Stimulated activated CD4-positive, alpha-beta T cell treated with anti-CD3 and anti-CD28 coated beads, Interleukin-2, amount 100 ng/mL, for 4 hours (primary cell): ENCODE data around the gene ZCCHC24.

ENCODE experiments used
- DNase-seq: peaks from one replicate; pipeline ENCODE4 v3.0.0-alpha.2; 2020; ENCODE audit warnings: low read depth

ZCCHC24 gene

DNA sequence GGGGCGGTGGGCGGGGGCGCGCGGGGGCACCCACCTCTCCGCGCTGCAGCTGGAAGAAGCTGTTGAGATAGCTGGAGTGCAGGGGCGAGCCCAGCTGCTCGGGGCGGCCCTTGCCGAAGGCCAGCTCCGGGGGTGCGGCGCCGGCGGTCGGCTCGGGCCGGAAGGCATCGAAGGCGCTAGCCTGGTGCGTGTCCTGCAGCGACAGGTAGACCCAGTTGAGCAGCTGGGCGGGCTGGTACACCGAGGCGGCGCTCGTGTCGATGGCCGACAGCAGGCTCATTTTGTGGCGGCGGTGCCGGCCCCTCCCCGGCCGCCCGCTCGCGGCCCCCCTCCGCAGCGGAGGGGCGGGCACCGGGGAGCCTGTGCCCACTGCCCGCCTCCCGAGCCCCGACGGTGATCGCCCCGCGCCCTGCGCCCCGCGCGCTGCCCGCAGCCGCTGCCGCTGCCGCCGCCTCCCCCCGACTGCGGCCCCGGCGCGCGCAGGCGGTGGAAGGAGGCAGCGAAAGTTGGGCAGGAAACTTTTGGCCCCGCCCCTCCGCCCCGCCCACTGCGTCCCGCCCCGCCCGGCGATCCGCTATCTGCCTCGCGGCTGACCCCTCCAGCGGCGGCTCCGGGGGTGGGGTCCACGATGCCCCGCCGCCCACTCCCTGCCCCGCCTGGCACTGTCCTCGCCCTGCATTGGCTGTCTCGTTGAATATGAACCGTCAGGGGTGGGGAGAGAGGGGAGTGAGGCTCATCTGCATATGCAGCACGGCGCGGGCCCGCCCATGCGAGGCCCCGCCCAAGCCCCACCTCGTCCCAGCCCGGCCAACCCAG is at the start of gene ZCCHC24:
Gene ZCCHC24 (minus strand): TSS at position 464 of the 816 bp plus-strand sequence. CDS start 184 bp downstream, at position 280.
- DNase-seq: peak; percentile 87

DNA sequence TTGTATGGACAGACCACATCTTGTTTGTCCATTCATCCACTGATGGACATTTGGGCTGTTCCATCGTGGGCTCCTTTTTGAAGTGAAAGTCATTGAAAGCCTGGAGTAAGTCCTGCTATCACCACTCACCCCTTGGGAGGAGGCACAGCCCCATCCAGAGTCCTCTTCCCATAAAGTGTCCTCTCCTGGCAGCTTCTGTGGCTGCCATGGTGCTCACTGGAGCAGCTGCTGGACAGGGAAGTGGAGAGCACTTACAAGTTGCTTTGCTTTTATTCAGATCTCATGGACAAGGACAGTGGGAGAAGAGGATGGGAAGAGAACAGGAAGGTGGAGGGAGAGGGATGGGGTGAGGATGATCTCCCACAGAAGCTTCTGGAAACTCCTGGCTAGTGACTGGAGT is 48.4 kb upstream of the ZCCHC24 start:
- no peak for DNase-seq

DNA sequence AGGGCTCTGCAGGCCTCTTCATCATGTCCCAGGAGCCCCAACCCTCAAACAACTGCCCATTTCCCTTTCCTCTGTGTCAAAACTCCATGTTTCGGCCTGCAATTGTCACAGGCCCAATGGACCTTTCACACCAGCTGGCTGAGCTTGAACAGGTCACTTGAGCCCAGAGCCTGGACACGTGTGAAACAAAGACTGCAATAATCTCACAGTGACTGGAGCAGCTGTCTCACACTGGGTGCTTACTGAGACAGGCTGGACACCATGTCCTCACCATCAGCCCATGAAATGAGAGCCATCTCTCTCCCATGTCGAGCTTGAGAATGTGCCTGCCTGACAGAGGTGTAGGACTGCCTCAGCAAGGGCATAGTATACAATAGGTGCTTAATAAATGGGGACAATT is 47.4 kb upstream of the ZCCHC24 start:
- DNase-seq: no peak

DNA sequence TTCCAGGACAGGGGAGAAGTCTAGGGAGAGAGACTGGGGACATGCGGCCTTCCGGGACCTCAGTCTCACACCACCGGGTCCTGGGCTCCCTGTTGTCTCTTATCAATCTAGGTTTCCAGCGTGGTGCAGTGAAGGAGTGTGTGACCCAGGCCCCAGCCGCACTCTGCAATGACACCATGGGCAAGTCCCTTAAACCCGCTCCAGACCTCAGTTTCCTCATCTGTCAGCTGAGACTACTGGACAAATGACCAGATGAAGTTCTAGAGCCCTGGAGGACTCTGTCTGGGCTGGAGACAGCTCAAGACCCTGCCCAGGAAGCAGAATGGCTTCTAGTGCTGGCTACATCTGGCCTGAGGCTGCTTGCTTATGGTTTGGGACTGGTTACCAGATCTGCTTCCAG is 46.8 kb upstream of the ZCCHC24 start:
- no peak for DNase-seq

- DNase-seq: no peak
Observed at GRCh38 chr10:79491143-79491835, 45.9 kb upstream of the ZCCHC24 start.

DNA sequence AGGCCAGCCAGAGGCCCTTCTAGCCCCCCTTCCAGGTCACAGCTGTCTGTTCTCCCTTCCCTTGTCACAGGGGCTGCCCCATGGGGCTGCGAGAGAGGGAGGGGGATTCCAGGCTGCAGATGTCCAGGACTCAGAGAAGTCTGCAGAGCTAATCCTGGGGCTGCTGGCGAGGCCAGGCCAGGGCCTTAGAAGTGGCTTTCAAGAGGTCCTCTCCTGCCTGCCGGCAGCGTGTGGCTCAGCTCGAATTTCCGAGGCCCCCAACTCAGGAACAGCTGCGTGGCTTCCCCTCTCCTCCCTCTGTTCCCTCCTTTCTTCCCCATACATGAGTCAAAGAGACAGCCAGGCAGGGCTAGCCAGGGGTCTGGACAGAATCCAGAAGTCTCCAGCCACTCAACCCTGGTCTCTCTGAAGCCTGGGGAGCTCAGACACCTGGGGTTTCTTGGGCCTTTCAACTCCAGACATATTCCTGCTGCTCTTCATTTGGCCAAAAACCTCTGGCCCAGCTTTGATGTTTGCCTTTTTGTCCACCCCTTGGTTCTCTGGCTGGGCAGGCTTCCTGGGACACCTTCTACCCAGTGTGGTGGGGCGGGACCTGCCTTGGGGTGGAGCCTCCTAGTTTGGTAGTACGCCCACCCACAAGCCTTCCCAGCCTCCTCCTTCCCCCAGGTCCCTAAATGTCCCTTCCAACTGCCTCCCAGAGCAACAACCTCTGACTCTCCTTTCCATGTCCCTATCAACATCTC is 45.1 kb upstream of the ZCCHC24 start:
- DNase-seq: no peak

GRCh38 chr10:79488870-79489269 is 43.4 kb upstream of the ZCCHC24 start:
- DNase-seq: no peak

GRCh38 chr10:79488336-79488735 is 42.9 kb upstream of the ZCCHC24 start:
- no peak for DNase-seq

- DNase-seq: no peak
Observed at GRCh38 chr10:79487296-79488194, 42.1 kb upstream of the ZCCHC24 start.

- DNase-seq: no peak
Observed at GRCh38 chr10:79484476-79484875, 39.1 kb upstream of the ZCCHC24 start.

- no peak for DNase-seq
Observed at GRCh38 chr10:79483948-79484347, 38.5 kb upstream of the ZCCHC24 start.

DNA sequence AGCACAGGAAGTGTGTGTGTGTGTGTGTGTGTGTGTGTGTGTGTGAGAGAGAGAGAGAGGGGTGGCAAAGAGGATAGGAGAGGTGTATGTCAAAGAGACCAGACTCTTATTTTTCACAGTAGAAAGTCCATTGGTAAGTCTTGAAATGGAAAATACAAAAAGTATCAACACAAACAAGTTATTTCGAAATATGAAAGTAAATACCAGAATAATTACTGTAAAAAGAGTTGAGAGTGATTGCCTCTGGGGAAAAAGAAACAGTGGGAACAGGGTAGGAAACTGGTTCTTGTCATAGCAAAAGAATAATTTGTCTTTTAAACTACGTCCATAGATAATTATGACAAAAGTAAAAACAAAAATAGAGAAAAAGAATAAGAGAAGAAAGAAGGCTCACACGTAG is 37.9 kb upstream of the ZCCHC24 start:
- DNase-seq: no peak

GRCh38 chr10:79482741-79483140 is 37.3 kb upstream of the ZCCHC24 start:
- DNase-seq: no peak

- DNase-seq: no peak
Observed at GRCh38 chr10:79482304-79482703, 36.9 kb upstream of the ZCCHC24 start.

- DNase-seq: no peak
Observed at GRCh38 chr10:79479283-79479909, 34.0 kb upstream of the ZCCHC24 start.

DNA sequence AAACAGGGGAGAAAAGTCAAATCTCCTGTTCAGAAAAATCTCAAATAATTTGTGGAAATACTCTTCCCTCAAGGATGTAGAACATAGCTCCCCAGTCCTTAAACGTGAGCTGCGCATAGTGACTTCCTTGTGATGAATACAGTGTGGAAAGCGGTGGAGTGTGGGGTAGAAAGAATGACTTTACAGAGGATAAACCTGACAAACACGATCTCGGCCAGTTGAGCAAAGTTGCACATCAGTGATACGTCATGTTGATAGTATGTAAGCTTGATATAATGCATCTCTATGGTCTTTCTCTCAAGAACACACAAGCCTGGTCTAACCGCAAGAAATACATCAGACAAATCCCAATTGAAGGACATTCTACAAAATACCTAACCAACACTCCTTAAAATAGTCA is 32.0 kb upstream of the ZCCHC24 start:
- no peak for DNase-seq

DNA sequence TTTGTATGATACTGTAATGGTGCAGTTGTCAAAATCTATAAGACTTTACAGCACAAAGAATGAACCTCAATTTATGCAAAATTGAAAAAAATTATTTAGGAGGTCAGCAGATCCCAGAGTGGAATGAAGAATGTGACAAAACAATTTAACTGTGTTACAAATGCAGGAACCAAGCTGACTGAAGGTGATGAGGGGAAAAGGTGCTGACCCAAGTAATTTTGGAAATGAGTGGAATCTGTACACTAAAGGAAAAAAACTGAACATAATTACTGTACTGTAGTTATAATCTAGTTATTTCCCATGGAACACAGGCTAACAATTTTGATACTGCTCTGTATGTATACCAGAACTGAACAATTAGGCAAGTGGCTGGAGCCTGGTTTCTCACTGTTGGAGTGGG is 31.2 kb upstream of the ZCCHC24 start:
- DNase-seq: no peak

DNA sequence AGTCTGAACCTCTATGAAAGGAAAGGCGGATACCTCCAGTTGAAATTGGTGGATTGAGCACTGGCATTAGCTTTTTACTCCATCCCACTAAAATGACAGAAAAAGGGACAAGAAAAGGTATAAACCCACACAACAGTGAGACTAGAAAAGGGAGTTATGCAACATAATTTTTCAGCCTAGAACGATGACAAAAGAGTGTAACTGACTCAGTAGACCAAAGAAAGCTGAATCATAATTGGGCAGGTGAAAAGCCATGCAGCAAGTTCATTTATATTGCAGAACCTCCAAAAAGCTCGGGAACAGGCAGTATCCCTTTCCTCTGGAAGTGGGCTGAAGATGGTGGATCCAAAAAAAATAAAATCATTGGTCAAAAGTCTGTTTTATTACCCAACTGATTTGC is 30.5 kb upstream of the ZCCHC24 start:
- DNase-seq: no peak

GRCh38 chr10:79475119-79475653 is 29.8 kb upstream of the ZCCHC24 start:
- no peak for DNase-seq

GRCh38 chr10:79473496-79474095 is 28.2 kb upstream of the ZCCHC24 start:
- no peak for DNase-seq

- no peak for DNase-seq
Observed at GRCh38 chr10:79472951-79473350, 27.5 kb upstream of the ZCCHC24 start.
